Measurements from ENCODE around the gene MYO6.

The MYO6 gene

DNA sequence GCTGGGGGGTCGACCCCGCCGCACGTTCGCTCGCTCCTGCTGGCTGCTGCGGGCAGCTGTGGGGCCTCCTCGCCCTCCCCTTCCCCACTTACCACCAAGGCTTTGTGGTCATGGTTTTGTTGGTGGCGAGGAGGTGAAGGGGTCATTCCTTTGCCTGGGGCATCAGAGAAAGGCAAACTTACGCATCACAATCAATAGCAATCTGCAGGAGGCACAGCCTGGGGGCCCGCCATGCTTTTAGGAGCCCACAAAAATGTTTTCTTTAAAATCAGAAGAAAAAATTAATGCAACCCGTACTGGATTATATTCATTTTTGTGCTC lies 186.4 kb downstream of the MYO6 start:
- TF ChIP-seq, protein P1, sequence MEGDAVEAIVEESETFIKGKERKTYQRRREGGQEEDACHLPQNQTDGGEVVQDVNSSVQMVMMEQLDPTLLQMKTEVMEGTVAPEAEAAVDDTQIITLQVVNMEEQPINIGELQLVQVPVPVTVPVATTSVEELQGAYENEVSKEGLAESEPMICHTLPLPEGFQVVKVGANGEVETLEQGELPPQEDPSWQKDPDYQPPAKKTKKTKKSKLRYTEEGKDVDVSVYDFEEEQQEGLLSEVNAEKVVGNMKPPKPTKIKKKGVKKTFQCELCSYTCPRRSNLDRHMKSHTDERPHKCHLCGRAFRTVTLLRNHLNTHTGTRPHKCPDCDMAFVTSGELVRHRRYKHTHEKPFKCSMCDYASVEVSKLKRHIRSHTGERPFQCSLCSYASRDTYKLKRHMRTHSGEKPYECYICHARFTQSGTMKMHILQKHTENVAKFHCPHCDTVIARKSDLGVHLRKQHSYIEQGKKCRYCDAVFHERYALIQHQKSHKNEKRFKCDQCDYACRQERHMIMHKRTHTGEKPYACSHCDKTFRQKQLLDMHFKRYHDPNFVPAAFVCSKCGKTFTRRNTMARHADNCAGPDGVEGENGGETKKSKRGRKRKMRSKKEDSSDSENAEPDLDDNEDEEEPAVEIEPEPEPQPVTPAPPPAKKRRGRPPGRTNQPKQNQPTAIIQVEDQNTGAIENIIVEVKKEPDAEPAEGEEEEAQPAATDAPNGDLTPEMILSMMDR (IDR thresholded peaks at IDR 0.05; ENCODE audit: insufficient read depth, low read depth, low read length, missing control alignments), result no peak
- no peak for DNase-seq (ENCODE audit: low read depth)
- H3K4me3 ChIP-seq (ENCODE audit: low read length), result peak overlapping the region; percentile 17

DNA sequence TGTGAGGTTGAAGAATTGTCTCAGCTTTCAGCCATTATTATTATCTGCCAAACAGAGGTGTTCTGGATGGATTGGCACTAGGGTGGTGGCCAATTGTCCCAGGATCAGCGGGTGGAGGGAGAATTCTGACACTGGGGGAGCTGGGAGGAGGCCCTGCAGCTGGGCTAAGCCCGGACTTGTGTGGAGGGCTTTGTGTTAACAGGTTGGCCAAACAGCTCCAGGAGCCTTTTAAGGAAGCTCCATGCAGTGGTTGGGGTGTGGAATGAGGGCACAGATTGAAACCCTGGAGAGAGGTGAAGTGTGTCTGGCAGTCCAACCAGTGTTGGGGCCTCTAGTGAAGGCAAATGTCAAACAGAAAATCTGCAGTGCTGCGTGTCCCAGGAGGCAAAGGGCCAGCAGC lies 187.6 kb downstream of the MYO6 start:
- no peak for DNase-seq (ENCODE audit: low read depth)
- no peak overlapping the region for H3K4me3 ChIP-seq (ENCODE audit: low read length)
- TF ChIP-seq, protein P1 (IDR thresholded peaks at IDR 0.05; ENCODE audit: insufficient read depth, low read depth, low read length, missing control alignments), result no peak

DNA sequence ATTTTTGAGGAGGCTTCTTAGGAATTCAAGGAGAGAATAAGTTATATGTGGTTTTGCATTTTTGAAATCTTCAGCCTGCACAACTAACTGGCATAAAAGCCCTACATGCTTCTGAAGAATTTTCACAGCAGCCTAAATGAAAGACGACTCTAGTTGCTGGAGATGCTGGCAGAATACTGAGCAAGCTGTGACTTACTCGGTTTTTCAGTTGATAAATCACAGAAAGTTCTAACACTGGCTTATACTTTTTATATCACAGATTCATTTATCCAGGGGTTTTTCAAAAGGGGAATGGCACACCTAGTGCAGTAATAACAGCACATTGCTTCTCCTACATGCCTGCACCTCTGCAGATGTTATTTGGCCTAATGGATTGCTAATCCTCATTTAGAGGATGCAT lies 188.8 kb downstream of the MYO6 start:
- no peak for DNase-seq (ENCODE audit: low read depth)
- TF ChIP-seq, protein P1 (IDR thresholded peaks at IDR 0.05; ENCODE audit: insufficient read depth, low read depth, low read length, missing control alignments), result no peak
- no peak overlapping the region for H3K4me3 ChIP-seq (ENCODE audit: low read length)

DNA sequence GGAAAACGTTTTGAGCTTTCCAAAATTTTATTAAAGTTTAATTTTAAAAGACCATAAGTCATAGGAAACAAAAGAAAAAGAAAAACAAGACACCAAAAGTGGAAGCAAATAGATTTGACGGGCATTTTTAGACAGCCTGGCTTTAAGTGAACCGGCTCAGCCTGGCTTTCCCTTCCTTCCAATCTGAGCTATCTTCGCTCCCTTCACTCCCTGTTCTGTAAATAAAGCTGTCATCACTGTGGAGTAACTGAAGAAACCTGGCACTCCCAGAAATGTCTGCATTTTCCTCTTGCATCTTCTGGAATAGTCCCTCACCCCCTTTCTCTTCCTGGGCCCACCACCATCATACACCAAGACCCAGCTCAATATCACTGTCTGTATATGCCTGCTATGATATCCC lies 191.5 kb downstream of the MYO6 start:
- TF ChIP-seq, protein P1 (IDR thresholded peaks at IDR 0.05; ENCODE audit: insufficient read depth, low read depth, low read length, missing control alignments), result no peak
- DNase-seq (ENCODE audit: low read depth), result no peak
- no peak overlapping the region for H3K4me3 ChIP-seq (ENCODE audit: low read length)

DNA sequence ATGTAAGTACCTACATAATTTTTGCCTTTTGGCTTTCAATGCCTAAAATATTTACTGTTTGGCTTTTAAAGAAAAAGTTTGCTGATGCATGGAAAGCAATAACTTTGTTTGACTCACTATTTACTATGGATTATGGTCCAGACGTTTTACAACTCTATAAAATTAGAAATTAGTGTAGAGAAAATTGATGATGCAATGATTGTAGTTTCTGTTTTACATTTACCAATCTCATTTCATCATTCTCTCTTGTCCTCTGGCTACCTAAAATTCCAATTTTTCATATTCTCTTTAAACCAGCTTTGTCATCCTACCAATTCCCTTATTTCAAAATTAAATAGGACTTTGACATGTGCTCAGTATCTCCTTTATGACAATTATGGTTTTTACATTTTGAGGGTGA lies 192.5 kb downstream of the MYO6 start:
- no peak overlapping the region for H3K4me3 ChIP-seq (ENCODE audit: low read length)
- TF ChIP-seq, protein P1 (IDR thresholded peaks at IDR 0.05; ENCODE audit: insufficient read depth, low read depth, low read length, missing control alignments), result no peak
- no peak for DNase-seq (ENCODE audit: low read depth)

DNA sequence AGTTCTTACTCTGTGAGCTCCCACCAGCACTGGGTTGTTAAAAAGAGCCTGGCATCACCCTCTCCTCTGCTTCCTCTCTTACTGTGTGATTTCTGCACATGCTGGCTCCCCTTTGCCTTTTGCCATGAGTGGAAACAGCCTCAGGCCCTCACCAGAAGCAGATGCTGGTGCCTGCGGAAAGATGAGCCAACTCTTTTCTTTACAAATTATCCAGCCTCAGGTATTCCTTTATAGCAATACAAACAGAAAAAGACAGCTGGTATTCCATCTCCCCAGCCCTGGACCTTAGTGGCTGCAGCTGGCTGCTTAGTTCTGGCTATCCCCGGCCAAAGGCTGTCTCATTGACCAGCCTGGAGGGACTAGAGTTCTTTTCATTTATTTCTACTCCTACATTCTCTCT lies 194.3 kb downstream of the MYO6 start:
- TF ChIP-seq, protein P1 (IDR thresholded peaks at IDR 0.05; ENCODE audit: insufficient read depth, low read depth, low read length, missing control alignments), result no peak
- no peak overlapping the region for H3K4me3 ChIP-seq (ENCODE audit: low read length)
- no peak for DNase-seq (ENCODE audit: low read depth)

DNA sequence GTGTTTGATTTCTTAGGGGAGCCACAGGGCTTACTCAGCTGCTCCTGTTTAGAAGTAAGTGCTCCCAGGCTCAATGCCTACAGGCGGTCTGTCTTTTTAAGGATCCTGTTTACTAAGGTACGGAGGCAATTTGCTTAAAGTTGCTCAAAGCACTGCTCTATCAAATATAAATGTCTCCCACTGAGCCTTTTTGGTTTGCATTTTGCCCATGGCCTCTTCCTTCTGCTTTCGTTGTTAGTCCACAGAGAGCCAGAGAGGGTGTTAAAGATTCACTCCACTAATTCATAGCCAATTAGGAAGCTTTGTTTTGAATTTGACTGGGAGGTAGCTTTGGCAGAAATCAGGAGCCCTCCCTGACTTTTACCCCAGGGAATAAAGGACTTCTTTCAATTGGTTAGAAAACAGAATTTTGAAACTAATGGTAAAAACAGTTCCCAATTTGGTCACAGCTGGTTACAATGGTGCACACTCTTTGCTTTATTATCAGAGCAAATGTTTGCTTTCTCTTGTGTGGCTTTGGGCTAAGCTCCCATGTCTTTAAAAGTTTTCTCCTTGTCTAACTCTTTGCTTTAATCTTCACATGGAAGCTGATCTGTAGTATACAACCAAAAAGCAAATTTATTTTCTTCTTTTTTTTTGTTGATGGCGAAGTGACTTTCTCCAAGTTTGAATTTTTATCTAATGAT lies 197.2 kb downstream of the MYO6 start:
- H3K4me3 ChIP-seq (ENCODE audit: low read length), result no peak overlapping the region
- DNase-seq (ENCODE audit: low read depth), result no peak
- TF ChIP-seq, protein P1 (IDR thresholded peaks at IDR 0.05; ENCODE audit: insufficient read depth, low read depth, low read length, missing control alignments), result no peak

All from epithelial cell of esophagus (primary cell).